Measurements from ENCODE around the gene COMMD4. TPM values are rescaled to one million over a fixed set of nuclear protein-coding genes. Genes with fewer than 3 reads are reported as not detected.
A peak's percentile ranks its signal among the peaks of the same experiment; 100 is the strongest.
"Not testable (repeated sequence)": the region's sequence is repeated elsewhere in the genome, so short reads cannot be mapped to it uniquely, and the experiment has no call there.

The COMMD4 gene
- polyA plus RNA-seq, 3 donors, result 41.1 to 63.1 (median 41.3) TPM

- peaks cover 71 to 97% of the 10 kb centered on the region in 2 donors for H3K36me3 ChIP-seq (replicated peaks in 1 of 2; ENCODE audit: control insufficient read depth in 1 of 2, insufficient read depth in 2 of 2, low read length in 2 of 2)
- H3K79me2 ChIP-seq (ENCODE audit: insufficient read depth, low read length), result no peaks in the 10 kb centered on the region
- no peaks in the 10 kb centered on the region for H3K9me3 ChIP-seq (replicated peaks in 1 of 2; ENCODE audit: control insufficient read depth in 1 of 2, insufficient read depth in 1 of 2, low read length in 2 of 2)
- no peak overlapping the region for H3K27ac Mint-ChIP-seq
- WGBS (ENCODE audit: insufficient coverage), result 90% methylated on average over 1 of the region's 4 CpGs
- no peak for DNase-seq
- no peaks in the 10 kb centered on the region for H3K4me1 Mint-ChIP-seq
- H3K36me3 Mint-ChIP-seq, result peaks cover 74 to 89% of the 10 kb centered on the region in 2 donors
- no peak overlapping the region for H3K4me3 ChIP-seq (replicated peaks in 1 of 3; ENCODE audit: low read depth in 2 of 3, low read length in 3 of 3)
- no peak overlapping the region for H3K4me2 ChIP-seq (replicated peaks; ENCODE audit: extremely low read depth, low read length, poor library complexity, severe bottlenecking)
- H3K27me3 ChIP-seq (ENCODE audit: control insufficient read depth in 2 of 2, insufficient read depth in 2 of 2, low read length in 2 of 2), result no peaks in the 10 kb centered on the region
- H3K4me1 ChIP-seq (ENCODE audit: control insufficient read depth in 1 of 2, insufficient read depth in 2 of 2, low read length in 2 of 2), result no peaks in the 10 kb centered on the region
- H4K20me1 ChIP-seq (ENCODE audit: insufficient read depth, low read length), result no peaks in the 10 kb centered on the region
- no peak overlapping the region for H2AFZ ChIP-seq (ENCODE audit: insufficient read depth, low read depth, low read length, poor library complexity, severe bottlenecking)
- no peaks in the 10 kb centered on the region for H3K27me3 Mint-ChIP-seq (ENCODE audit: low read depth in 3 of 3)
- no peak overlapping the region for H3K9ac ChIP-seq (ENCODE audit: insufficient read depth, low read length, poor library complexity, severe bottlenecking)
- no peak overlapping the region for H3K4me3 Mint-ChIP-seq
- intact Hi-C loops (cut with micrococcal nuclease), result no loop called here
- H3K27ac ChIP-seq (ENCODE audit: low read depth in 1 of 2, low read length in 2 of 2), result no peak overlapping the region
- H3K9me3 Mint-ChIP-seq, result no peaks in the 10 kb centered on the region
- no peak for TF ChIP-seq CTCF (IDR thresholded peaks at IDR 0.05)
These were observed 44.9 kb downstream of the COMMD4 start for GRCh38 chr15:75380773-75381172.

GRCh38 chr15:75383986-75384385, 48.1 kb downstream of the COMMD4 start:
- H3K4me1 Mint-ChIP-seq; H3K27me3 ChIP-seq (ENCODE audit: control insufficient read depth in 2 of 2, insufficient read depth in 2 of 2, low read length in 2 of 2); H3K79me2 ChIP-seq (ENCODE audit: insufficient read depth, low read length); H3K4me3 Mint-ChIP-seq; H3K9ac ChIP-seq (ENCODE audit: insufficient read depth, low read length, poor library complexity, severe bottlenecking); H2AFZ ChIP-seq (ENCODE audit: insufficient read depth, low read depth, low read length, poor library complexity, severe bottlenecking); DNase-seq; H3K27me3 Mint-ChIP-seq (ENCODE audit: low read depth in 3 of 3); H3K9me3 Mint-ChIP-seq; H4K20me1 ChIP-seq (ENCODE audit: insufficient read depth, low read length); H3K4me2 ChIP-seq (replicated peaks; ENCODE audit: extremely low read depth, low read length, poor library complexity, severe bottlenecking); H3K27ac ChIP-seq (ENCODE audit: low read depth in 1 of 2, low read length in 2 of 2); H3K4me3 ChIP-seq (replicated peaks in 1 of 3; ENCODE audit: low read depth in 2 of 3, low read length in 3 of 3); intact Hi-C loops (cut with micrococcal nuclease); H3K9me3 ChIP-seq (replicated peaks in 1 of 2; ENCODE audit: control insufficient read depth in 1 of 2, insufficient read depth in 1 of 2, low read length in 2 of 2); H3K4me1 ChIP-seq (ENCODE audit: control insufficient read depth in 1 of 2, insufficient read depth in 2 of 2, low read length in 2 of 2): not testable (repeated sequence)
- H3K36me3 ChIP-seq (replicated peaks in 1 of 2; ENCODE audit: control insufficient read depth in 1 of 2, insufficient read depth in 2 of 2, low read length in 2 of 2), result peaks cover 81 to 99% of the 10 kb centered on the region in 2 donors
- Mint-ChIP-seq H3K27ac (peak overlapping the region in 1 of 7 donors; percentile 15), H3K36me3 (peaks cover 83 to 92% of the 10 kb centered on the region in 2 donors)
- WGBS (ENCODE audit: insufficient coverage), result 100% methylated on average over 4 of the region's 5 CpGs

Small RNA genes within 50 kb of the gene (small RNA-seq; reads per million reads assigned to genes)
- gene RN7SL327P (ENCODE audit: insufficient read length, low read depth), result not detected

Other genes with a start within 250 kb of the COMMD4 start
- 10 to 100 TPM in 2 of 3 donors, 1 to 10 TPM in 1; 8.9 to 80.7 (median 18.2) TPM for gene C15orf39, start 134.2 kb upstream of the COMMD4 start, polyA plus RNA-seq
- gene GOLGA6C, start 77.7 kb upstream of the COMMD4 start, polyA plus RNA-seq, result not detected
- not detected for gene GOLGA6D, start 53.2 kb upstream of the COMMD4 start, polyA plus RNA-seq
- 1 to 10 TPM in 1 of 3 donors, under 1 TPM in 2; 0.52 to 6.7 (median 0.53) TPM for gene NEIL1, start 11.0 kb downstream of the COMMD4 start, polyA plus RNA-seq
- 100 to 1,000 TPM in 1 of 3 donors, 10 to 100 TPM in 2; 32.9 to 453 (median 42.9) TPM for gene MAN2C1, start 32.5 kb downstream of the COMMD4 start, polyA plus RNA-seq
- 10 to 100 TPM in 1 of 3 donors, 1 to 10 TPM in 2; 2.3 to 20.7 (median 7.9) TPM for gene SIN3A, start 115.6 kb downstream of the COMMD4 start, polyA plus RNA-seq
- gene PTPN9, start 243.3 kb downstream of the COMMD4 start, polyA plus RNA-seq, result 10 to 100 TPM; 21.1 to 40.1 (median 28.0) TPM